HAP-1 (cell line): ENCODE data around the gene TUBD1.
"Not testable (repeated sequence)": the region's sequence is repeated elsewhere in the genome, so short reads cannot be mapped to it uniquely, and the experiment has no call there.

Source experiments
- DNase-seq, 2 experiments: peaks; one replicate each; pipeline ENCODE4 v3.0.0-alpha.2; 2016 to 2020; ENCODE audit warnings: low spot score in 2 of 2
- H3K27me3 ChIP-seq: fragments of 250-450 bp; sonication (Bioruptor Pico); 2 replicates; pipeline ENCODE4 v1.5.1; 2020; ENCODE audit warnings: low read depth, mild to moderate bottlenecking, moderate library complexity
- H3K36me3 ChIP-seq: fragments of 250-450 bp; sonication (Bioruptor Pico); replicated peaks from 2 replicates; pipeline ENCODE4 v1.5.1; 2020; ENCODE audit warnings: mild to moderate bottlenecking
- H3K4me1 ChIP-seq: fragments of 250-450 bp; sonication (Bioruptor Pico); 2 replicates; pipeline ENCODE4 v1.5.1; 2020; ENCODE audit warnings: mild to moderate bottlenecking
- H3K4me3 ChIP-seq: fragments of 250-450 bp; sonication (Bioruptor Pico); 2 replicates; pipeline ENCODE4 v1.5.1; 2020; ENCODE audit warnings: mild to moderate bottlenecking, moderate library complexity
- H3K9me3 ChIP-seq: fragments of 250-450 bp; sonication (Bioruptor Pico); 2 replicates; pipeline ENCODE4 v1.5.1; 2020; ENCODE audit warnings: mild to moderate bottlenecking, moderate library complexity
- in situ Hi-C: fragments of 300-500 bp; cut with MboI; formaldehyde crosslinking; loops from 3 replicates; pipeline ENCODE4 v1.14.3; 2020; ENCODE audit warnings: low sequenced_read_pairs, inconsistent platforms, mixed read lengths

The TUBD1 gene

DNA sequence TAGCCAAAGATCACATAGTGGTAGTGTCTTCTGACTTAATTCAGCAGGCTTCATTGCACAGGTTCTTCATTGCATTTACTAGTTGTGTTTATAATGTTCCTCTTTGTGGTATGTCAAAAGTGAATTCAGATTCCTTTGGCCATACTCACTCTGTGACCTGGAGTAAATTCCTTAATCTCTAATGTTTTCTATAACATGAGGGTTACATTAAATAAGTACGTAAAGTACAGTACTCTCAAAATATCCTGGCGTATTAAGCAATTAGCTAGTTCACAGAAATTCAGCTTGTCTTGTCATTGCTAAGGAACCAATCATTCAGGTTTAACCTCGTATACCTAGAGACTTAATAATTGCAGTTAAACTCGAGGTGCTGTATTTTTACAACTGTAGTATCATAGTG is 4.3 kb upstream of the TUBD1 start:
- no peak for DNase-seq
- H3K4me3 ChIP-seq: no peak overlapping the region
- H3K4me1 ChIP-seq: no peaks in the 10 kb centered on the region; the same call in 1 of the 2 replicates
- H3K27me3 ChIP-seq: no peaks in the 10 kb centered on the region
- peaks cover 14% of the 10 kb centered on the region; the same call in 1 of the 2 replicates for H3K36me3 ChIP-seq
- H3K9me3 ChIP-seq: no peaks in the 10 kb centered on the region
- in situ Hi-C loops: no loop called here

DNA sequence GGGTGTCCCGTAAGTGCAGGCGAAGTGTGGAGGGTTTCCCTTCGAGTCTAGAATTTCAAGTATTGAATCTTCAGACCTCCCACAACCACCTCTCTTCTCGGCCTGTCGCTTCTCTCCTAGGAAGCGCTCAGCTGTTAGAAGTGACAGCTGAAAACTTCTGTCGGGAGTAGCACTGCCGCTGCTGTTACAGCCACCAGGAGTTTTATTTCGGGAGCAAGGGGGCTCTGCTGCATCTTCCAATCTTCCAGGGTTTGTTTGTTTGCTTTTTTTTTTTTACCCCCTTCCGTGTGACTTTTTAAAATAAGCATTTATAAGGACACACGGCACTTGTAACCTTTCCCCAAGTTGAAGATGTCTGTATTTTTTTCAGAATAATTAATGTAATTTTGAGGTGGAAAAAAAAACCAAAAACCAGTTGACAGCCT is 945 bp upstream of the TUBD1 start:
- Histone ChIP-seq H3K4me1 (no peaks in the 10 kb centered on the region; the same call in 1 of the 2 replicates), H3K9me3 (no peaks in the 10 kb centered on the region)
- in situ Hi-C loops: no loop called here

DNA sequence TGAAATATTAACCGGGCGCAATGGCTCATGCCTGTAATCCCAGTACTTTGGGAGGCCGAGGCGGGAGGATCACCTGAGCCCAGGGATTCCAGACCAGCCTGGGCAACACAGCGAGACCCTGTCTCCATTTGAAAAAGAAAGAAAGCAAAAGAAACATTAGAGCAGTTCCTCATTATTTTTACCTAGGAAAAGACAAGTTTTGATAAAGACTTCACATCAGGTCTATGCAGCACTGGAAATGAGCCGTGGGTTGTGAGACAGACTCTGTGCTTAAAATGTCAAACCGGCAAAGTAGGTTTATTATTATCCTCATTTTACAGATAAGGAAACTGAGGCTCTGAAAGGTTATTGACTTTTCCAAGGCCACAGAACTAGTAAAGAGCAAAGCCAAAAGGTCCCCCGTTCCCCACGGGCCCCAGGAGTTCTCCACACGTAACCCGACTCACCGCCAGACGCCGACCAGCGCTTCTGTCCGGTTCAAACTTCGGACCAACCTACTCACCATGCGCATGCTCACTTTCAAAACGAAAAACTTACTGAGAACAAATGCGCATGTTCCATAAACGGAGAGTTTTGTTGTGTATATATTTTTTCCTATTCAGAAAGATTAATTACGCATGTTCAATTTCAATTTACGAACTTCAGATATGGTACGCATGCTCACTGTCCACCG is 356 bp downstream of the TUBD1 start:
- H3K36me3 ChIP-seq: peaks cover 17% of the 10 kb centered on the region; the same call in 1 of the 2 replicates
- H3K9me3 ChIP-seq: no peaks in the 10 kb centered on the region
- in situ Hi-C loops: no loop called here
- H3K4me1 ChIP-seq: no peaks in the 10 kb centered on the region; the same call in 1 of the 2 replicates
- DNase-seq: peak in 1 of 2 experiments; percentile 14
- H3K4me3 ChIP-seq: peak overlapping the region; percentile 88
- no peaks in the 10 kb centered on the region for H3K27me3 ChIP-seq

More for the DNA sequence above, 945 bp upstream of the TUBD1 start:
- Histone ChIP-seq H3K36me3 (peaks cover 12% of the 10 kb centered on the region; the same call in 1 of the 2 replicates), H3K4me3 (peak overlapping the region; percentile 88), H3K27me3 (no peaks in the 10 kb centered on the region)
- DNase-seq: peak in 1 of 2 experiments; percentile 54

DNA sequence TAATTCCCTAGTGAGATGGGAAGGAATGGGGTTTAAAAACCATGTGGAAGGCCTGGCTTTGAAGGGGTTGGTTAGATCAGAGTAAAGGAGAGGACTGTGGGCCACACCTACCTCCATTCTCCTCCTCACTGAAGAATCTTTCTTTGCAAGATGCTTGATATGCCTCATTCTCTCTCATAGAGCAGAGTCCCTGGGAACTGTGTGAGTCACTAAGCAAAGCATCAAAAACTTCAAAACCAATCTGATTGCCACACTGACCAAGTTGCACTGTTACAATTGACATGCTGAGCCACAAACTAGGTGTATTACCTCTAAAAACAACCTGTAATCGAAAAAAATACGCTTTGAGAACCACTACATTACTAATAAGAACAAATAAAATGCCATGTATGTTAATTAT is 2.0 kb downstream of the TUBD1 start:
- Histone ChIP-seq H3K27me3 (no peaks in the 10 kb centered on the region), H3K4me3 (no peak overlapping the region), H3K9me3 (no peaks in the 10 kb centered on the region), H3K4me1 (no peaks in the 10 kb centered on the region; the same call in 1 of the 2 replicates), H3K36me3 (peaks cover 22% of the 10 kb centered on the region; the same call in 1 of the 2 replicates)
- in situ Hi-C loops: no loop called here
- DNase-seq: no peak

DNA sequence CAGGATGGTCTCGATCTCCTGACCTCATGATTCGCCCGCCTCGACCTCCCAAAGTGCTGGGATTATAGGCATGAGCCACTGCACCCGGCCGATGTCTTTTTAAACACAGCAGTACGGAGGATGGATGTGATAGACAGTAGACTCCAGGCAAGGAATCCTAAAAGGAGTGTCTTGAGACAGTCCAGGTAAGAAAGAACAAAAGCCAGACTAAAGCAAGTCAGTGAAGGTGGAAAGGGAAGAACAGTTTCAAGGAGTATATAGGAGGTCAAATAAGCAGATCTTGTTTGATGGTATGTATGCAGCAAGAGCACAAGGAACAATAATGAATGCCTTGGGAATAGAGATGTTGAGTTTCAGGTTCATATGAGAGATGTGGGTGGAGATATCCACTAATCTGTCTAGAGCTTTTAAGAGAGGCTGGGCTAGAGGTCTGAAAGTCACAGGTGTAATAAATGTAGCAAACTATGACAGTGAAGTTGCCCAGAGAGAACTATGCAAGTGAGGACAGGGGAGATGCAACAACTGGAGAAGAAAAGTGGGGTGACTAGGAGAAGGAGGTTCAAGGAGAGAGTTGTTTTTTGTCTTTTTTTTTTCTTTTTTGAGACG is 4.5 kb downstream of the TUBD1 start:
- in situ Hi-C loops: no loop called here
- peaks cover 37% of the 10 kb centered on the region for H3K36me3 ChIP-seq
- H3K4me3 ChIP-seq: no peak overlapping the region
- H3K27me3 ChIP-seq: no peaks in the 10 kb centered on the region
- no peaks in the 10 kb centered on the region for H3K4me1 ChIP-seq
- no peaks in the 10 kb centered on the region for H3K9me3 ChIP-seq
- DNase-seq: no peak

DNA sequence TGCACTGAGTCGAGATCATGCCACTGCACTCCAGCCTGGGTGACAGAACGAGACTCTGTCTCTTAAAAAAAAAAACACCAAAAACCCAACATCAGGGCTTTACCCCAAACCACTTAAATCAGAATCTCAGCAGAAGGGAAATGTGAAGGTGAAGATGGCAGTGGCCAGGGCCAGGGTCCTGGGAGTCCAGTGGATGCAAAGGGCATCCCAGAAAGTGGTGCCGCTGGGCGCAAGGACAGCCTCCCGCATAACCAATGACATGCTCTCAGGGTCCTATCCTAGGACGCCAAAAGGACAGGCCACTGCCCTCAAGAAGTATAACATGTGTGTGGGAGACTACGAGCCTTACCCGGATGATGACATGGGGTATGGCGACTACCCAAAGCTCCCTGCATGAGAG is 7.9 kb downstream of the TUBD1 start:
- Histone ChIP-seq H3K4me3 (no peak overlapping the region), H3K36me3 (peaks cover 31% of the 10 kb centered on the region), H3K27me3 (no peaks in the 10 kb centered on the region), H3K9me3 (no peaks in the 10 kb centered on the region), H3K4me1 (no peaks in the 10 kb centered on the region)
- DNase-seq: no peak
- in situ Hi-C loops: no loop called here

DNA sequence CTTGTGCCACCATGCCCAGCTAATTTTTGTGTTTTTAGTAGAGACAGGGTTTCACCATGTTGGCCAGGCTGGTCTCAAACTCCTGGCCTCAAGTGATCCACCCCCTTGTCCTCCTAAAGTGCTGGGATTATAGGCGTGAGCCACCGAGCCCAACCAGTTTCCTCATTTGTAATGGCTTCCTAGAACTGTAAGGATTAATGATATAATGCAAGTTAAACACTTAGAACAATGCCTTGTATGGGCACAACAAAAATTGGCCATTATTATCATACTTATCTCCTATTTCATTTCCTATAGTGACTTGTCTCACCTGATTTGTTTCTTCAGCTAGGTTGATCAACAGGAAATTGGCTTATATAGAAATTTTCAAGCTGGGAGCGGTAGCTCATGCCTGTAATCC is 14.1 kb downstream of the TUBD1 start:
- no peak for DNase-seq
- Histone ChIP-seq H3K9me3 (no peaks in the 10 kb centered on the region), H3K36me3 (peaks cover 28% of the 10 kb centered on the region), H3K27me3 (no peaks in the 10 kb centered on the region), H3K4me3 (no peak overlapping the region), H3K4me1 (no peaks in the 10 kb centered on the region)
- in situ Hi-C loops: no loop called here

DNA sequence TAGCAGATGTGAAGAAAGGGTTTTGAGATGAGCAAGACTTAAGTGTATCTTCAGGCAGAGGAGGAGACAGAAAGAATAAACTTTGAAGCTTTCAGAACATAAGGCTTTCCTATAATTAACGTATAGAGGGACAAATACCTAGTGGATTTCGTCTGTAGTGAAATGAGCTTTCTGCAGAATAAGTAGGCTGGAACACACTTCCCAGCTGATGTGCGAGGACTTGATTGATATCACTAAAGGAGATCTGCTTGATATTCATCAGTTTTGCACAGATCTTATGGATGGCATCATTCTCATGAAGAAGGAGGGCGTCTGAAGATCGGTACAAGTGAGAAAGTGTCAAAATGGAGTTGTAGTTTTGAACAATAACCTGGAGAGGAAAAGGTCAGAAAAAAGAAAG is 14.8 kb downstream of the TUBD1 start:
- no peaks in the 10 kb centered on the region for H3K4me1 ChIP-seq
- no peak overlapping the region for H3K4me3 ChIP-seq
- no peak for DNase-seq
- H3K36me3 ChIP-seq: peaks cover 24% of the 10 kb centered on the region
- H3K9me3 ChIP-seq: no peaks in the 10 kb centered on the region
- H3K27me3 ChIP-seq: no peaks in the 10 kb centered on the region
- in situ Hi-C loops: no loop called here

DNA sequence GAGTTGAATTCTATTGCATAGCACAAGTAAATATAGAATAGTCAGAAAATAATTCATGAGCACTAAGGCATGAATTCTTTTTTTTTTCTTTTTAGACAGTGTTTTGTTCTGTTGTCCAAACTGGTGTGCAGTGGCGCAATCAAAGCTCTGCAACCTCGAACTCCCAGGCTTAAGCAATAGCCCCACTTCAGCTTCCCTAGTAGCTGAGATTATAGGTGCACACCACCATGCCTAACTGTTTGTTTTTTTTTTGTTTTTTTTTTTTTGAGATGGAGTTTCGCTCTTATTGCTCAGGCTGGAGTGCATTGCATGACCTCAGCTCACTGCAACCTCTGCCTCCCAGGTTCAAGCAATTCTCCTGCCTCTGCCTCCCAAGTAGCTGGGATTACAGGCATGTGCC is 16.6 kb downstream of the TUBD1 start:
- Histone ChIP-seq H3K4me3 (no peak overlapping the region), H3K36me3 (peaks cover 27% of the 10 kb centered on the region), H3K9me3 (no peaks in the 10 kb centered on the region), H3K27me3 (no peaks in the 10 kb centered on the region), H3K4me1 (no peaks in the 10 kb centered on the region)
- in situ Hi-C loops: no loop called here
- no peak for DNase-seq

DNA sequence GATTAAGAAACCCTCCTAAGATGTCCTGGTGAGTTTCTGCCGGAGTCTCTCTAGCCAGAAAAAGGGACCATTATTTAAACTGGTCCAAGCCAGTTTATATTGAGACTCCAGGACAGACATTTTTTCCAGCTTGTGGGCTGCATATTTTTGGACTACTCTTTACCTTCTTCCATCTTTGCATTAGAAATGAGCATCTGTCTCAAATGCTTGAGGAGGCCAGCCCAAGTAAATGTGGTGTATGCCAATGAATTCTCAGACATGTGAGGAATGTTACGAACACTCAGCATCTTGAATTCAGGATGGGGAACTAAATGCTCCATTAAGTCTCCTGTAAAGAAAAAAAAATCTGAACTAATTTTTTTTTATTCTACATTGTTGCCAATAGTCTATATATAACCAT is 18.4 kb downstream of the TUBD1 start:
- no peaks in the 10 kb centered on the region for H3K27me3 ChIP-seq
- H3K4me3 ChIP-seq: no peak overlapping the region
- no peaks in the 10 kb centered on the region for H3K9me3 ChIP-seq
- in situ Hi-C loops: no loop called here
- no peak for DNase-seq
- peaks cover 27% of the 10 kb centered on the region for H3K36me3 ChIP-seq
- H3K4me1 ChIP-seq: no peaks in the 10 kb centered on the region

DNA sequence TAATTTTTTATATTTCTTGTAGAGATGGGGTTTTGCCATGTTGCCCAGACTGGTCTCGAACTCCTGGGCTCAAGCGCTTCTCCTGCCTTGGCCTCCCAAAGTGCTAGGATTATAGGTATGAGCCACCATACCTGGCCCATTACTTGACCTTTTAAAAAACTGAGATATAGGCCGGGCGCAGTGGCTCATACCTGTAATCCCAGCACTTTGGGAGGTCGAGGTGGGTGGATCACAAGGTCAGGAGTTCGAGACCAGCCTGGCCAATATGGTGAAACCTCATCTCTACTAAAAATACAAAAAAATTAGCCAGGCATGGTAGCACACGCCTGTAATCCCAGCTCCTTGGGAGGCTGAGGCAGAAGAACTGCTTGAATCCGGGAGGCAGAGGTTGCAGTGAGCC is 19.3 kb downstream of the TUBD1 start:
- DNase-seq, in situ Hi-C loops, H3K27me3 ChIP-seq, H3K4me3 ChIP-seq, H3K4me1 ChIP-seq, H3K9me3 ChIP-seq: not testable (repeated sequence)
- H3K36me3 ChIP-seq: peaks cover 21% of the 10 kb centered on the region

DNA sequence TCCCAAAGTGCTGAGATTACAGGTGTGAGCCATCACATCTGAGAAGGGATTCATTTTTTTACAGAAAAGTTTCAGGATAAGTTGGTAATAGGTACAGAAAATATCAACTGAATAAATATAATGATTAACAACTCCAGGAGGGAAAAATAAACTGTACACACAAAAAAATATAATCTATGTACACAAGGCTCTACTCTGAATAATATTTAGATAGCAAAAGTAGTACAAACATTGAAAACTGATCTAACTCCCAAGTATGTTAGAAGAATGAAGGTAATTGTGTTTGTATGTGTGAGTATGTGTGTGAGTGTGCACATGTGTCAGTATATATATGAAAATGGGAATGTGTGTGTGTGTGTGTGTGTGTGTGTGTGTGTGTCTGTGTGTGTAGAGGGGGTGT is 20.4 kb downstream of the TUBD1 start:
- in situ Hi-C loops: no loop called here
- Histone ChIP-seq H3K4me3 (no peak overlapping the region), H3K9me3 (no peaks in the 10 kb centered on the region), H3K4me1 (no peaks in the 10 kb centered on the region), H3K27me3 (no peaks in the 10 kb centered on the region), H3K36me3 (peaks cover 15% of the 10 kb centered on the region)
- DNase-seq: no peak

DNA sequence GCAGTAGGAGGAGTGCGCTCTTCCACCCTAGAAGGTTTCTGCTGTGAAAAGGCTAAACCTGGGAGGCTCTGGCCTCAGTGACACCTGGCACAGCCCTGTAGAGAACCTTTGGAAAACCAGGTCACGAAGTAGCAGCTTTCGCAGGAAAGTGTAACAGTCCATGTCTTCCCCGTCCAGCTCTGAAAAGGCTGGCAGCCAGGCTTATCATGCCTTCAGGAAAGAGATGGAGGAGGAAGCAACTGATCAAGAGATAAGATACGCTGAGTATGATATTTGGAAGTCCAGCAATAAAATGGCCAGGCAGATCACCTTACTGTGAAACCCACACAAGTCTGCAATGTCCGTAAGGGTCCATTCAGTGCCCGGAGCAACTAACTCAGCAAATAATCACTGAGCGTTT is 22.3 kb downstream of the TUBD1 start:
- Histone ChIP-seq H3K27me3 (no peaks in the 10 kb centered on the region), H3K36me3 (peaks cover 13% of the 10 kb centered on the region), H3K4me3 (no peak overlapping the region), H3K9me3 (no peaks in the 10 kb centered on the region), H3K4me1 (no peaks in the 10 kb centered on the region)
- no peak for DNase-seq
- in situ Hi-C loops: no loop called here

DNA sequence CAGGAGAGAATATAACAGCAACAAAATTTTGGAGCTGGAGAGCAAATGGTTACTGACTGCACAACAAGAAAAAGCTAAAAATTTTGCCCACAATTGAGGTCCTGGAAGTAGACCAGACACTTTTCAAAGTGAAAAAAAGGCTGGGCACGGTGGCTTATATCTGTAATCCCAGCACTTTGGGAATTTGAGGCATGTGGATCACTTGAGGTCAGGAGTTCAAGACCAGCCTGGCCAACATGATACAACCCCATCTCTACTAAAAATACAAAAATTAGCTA is 22.9 kb downstream of the TUBD1 start:
- H3K4me3 ChIP-seq: no peak overlapping the region
- DNase-seq: no peak
- no peaks in the 10 kb centered on the region for H3K4me1 ChIP-seq
- no peaks in the 10 kb centered on the region for H3K27me3 ChIP-seq
- H3K9me3 ChIP-seq: no peaks in the 10 kb centered on the region
- H3K36me3 ChIP-seq: peaks cover 13% of the 10 kb centered on the region
- in situ Hi-C loops: no loop called here

DNA sequence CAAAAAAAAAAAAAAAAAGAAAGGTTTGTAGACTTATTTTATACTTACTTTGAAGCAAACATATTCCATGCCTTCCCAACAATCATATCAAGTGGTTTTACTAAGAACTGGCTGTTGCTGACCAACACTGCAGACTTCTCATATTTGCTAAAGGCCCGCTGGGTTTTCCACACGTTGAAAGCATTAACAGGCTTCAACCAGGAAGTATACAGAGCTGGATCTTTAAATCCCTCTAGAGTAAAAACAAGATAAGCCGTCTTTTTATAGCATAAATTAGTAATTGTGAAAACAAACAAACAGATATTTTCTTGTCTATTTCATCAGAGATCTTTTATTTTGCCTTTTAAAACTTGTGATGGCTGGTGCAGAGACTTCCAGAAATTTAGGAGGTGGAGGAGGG is 29.1 kb downstream of the TUBD1 start:
- H3K27me3 ChIP-seq: no peaks in the 10 kb centered on the region
- no peaks in the 10 kb centered on the region for H3K9me3 ChIP-seq
- in situ Hi-C loops: no loop called here
- H3K36me3 ChIP-seq: peaks cover 31% of the 10 kb centered on the region
- no peak overlapping the region for H3K4me3 ChIP-seq
- no peak for DNase-seq
- no peaks in the 10 kb centered on the region for H3K4me1 ChIP-seq
